Measurements from ENCODE around the gene CEP85L. TPM values are rescaled to one million over a fixed set of nuclear protein-coding genes. Genes with fewer than 3 reads are reported as not detected.

The CEP85L gene
- polyA plus RNA-seq, 1 donor, result 8.9 TPM

DNA sequence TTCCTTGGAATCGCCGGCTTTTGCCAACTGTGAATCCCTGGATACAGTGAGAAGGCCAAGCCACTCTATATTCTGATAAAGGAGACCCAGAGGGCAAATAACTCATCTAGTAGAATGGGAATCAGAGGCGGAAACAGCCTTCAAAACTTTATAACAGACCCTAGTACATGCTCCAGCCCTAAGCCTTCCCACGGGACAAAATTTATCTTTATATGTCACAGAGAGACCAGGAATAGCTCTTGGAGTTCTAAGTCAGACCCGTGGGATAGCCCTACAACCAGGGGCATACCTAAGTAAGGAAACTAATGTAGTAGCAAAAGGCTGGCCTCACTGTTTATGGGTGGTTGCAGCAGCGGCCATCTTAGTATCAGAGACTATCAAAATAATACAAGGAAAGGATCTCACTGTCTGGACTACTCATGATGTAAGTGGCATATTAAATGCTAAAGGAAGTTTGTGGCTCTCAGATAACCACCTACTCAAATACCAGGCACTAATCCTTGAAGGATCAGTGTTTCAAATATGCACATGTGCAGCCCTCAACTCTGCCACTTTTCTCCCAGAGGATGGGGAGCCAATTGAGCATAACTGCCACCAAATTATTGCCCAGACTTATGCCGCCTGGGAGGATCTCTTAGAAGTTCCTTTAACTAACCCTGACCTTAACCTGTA, 29.5 kb downstream of the CEP85L start:
- no peak for DNase-seq

DNA sequence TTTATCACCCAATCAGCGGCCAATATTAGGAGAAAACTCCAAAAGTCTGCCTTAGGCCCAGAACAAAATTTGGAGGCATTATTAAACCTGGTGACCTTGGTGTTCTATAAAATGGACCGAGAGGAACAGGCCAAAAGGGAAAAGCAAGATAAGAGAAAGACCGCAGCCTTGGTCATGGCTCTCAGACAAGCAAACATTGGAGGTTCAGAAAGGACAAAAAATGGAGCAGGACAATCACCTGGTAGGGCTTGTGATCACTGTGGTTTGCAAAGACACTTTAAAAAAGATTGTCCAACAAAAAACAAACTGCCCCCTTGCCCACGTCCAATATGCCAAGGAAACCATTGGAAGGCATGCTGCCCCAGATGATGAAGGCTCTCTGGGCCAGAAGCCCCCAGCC, 31.2 kb downstream of the CEP85L start:
- DNase-seq, result no peak

DNA sequence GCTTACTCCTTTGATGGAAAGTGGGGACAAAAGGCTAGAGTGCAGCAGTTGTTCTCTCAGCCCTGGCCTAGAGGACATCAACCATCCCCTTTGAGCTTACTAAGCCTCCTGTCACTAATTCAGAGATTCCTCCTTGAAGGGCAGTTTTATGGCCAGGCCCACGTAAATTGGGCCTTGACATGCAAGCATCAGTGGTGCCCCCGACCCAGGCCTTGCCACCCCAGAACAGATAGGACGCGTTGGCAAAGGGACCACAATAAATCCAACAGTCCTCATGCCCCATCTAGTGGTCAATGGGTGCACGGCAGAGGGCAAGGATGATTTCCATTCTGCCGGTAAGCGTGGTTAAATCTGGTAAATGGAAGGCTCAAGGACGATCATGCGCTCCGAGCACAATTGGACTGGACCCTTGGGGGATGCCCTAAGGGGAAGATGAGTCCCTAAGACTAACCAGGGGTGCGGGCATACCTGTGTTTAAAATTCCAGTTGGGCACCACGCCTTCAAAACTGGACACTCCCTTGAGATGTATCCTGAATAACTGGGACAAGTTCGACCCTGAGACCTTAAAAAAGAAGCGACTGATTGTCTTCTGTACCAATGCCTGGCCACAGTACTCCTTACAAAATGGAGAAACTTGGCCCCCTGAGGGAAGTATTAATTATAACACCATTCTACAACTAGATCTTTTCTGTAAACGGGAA, 32.6 kb downstream of the CEP85L start:
- peak; percentile 20 for DNase-seq

DNA sequence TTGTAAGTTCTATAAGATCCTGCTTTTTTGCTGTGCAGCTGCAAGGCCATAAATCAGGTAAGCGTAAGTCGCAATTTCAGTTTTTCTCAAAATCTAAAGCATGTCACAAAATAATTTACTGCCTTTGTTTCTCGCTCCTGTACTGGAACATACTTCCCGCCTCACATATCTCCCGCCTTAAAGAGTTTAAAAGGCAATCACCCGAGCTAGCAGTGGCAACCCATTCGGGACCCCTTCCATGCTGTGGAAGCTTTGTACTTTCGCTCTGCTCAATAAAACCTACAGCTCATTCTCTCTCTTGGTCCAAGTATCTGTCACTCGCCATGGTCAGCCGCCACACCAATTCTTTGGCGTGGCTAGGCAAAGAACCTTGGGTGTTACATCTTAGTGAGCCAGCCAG, 34.0 kb downstream of the CEP85L start:
- DNase-seq, result peak; percentile 65

DNA sequence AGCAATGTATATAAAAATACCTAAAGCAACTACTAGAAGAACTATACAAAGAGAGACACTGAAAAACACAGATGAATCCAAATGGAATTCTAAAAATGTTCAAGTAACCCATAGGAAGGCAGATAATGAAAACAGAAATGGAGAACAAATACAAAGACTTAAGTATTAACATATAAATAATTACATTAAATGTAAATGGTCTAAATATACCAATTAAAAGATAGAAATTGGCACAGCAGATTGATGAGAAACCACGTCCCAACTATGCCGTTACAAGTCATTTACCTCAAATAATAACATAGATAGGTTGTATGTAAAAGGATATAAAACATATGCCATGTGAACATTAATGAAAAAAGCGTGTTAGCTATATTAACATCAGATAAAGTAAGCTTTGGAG, 40.1 kb downstream of the CEP85L start:
- no peak for DNase-seq

DNA sequence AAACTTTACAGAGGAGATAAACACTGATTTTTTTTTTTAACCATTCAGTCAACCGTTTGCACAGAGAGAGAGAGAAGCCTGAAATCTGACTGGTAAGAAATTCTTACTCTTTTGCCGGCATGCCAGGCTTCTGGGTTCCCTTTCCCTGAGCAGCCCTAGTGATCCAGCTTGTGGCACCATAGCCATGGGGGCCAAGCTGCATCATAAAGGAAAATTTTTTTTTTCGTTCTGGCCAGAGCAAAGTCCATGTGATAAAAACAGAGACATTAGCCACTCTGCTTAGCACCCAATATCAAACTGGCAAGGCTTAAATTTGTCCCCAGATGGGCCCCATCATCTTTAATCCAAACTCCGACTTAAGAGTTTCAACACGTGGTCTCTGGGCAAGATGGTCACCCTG, 44.5 kb downstream of the CEP85L start:
- no peak for DNase-seq

DNA sequence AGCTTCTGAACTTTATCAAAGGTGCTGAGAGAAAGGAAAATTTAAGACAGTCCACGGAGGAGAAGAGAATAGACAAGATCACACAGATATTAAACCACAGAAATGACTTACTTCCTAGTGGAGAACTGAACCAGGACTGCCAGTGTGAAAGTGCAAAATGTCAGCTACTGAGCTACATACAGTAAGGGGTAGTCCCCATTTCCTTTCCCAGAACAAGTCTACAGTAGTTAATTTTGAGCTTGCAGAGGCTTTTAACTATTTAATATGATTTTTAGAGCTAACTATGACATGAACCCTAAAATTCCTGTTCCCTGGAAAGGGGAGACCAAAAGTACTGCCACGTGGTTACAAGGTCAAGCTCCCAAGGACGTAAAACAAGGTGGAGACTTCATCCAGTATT, 45.1 kb downstream of the CEP85L start:
- no peak for DNase-seq

DNA sequence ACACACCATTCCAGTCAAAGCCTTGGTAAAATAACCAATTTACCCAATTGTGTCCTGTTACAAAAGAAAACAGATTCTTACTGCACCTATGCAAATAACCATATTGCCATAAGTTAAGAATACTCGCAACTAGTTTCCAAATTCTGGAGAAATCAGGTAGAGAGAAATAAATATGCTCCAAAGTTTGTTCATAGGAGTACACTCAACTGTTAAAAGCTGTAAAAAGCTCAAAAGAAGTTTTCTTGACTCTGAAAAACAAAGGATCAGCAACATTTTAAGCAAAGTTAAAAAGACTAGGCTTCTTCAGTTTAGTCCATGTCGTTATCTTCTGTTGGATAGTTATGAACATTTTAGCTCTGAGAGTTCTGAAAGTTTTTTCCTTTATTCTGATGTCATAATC, 48.0 kb downstream of the CEP85L start:
- DNase-seq, result no peak

DNA sequence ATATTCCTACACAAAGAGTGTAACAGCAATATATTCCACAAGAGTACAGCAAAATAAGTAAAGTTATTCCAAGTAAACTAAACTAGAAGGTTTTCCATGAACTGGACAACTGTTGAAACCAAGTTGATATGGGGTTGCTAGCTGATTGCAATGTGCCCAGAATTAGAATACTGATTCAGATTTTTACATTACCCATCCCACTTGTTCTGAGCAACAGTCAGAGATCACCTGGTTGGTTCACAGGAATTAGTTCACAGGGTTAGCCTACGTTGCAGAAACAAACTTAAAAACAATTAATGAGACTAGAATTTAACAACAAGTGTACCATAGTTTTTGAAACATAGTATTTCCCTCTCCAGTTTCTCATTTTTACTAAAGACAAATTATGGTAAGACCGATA, 49.1 kb downstream of the CEP85L start:
- no peak for DNase-seq

DNA sequence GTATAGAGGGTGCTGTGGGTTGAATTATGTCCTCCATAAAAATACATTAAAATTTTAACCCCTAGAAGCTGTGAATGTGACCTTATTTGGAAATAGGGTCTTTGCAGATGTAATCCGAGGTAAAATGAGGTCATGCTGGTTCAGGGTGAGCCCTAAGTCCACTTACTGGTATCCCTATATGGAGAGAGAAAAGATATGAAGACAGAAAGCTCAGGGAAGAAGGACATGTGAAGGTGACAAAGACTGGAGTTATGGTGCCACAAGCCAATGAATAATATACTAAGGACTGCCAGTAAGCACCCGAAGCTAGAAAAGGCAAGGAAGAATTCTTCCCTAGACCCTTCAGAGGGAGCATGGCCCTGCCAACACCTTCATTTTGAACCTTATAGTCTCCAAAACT, 53.1 kb downstream of the CEP85L start:
- no peak for DNase-seq

DNA sequence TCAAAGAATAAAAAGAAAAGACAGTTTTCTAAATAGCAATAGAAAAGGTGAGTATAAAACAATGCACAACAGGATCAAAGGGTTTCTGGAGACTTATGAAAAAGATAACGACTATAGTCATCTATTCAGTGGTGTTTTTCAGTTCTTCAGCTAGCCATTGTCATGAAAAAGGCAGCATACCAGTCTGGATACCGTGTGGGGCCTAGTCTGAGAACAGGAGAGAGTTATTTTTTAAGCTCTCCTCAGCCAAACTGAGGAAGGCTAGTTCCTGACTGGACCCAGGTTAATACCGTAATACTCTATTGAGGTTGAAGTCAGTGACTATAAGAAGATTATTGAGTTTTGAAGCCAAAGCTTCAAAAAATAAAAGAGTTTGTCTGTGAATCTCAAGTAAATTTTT, 53.8 kb downstream of the CEP85L start:
- no peak for DNase-seq

DNA sequence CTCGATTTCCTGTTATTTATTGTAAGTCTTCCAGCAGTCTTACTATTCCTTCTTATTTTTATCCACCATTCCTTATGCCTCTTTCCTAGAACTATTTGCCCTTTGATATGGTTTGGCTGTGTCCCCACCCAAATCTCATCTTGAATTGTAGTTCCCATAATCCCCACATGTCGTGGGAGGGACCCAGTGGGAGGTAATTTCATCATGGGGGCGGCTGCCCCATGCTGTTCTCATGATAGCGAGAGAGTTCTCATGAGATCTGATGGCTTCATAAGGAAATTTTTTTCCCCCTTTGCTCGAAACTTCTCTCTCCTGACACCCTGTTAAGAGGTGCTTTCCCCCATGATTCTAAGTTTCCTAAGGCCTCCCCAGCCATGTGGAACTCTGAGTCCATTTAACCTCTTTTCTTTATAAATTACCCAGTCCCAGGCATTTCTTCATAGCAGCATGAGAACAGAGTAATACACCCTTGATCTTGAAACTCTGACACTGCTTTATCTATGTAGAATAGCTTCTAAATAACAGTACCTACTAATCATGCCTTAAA, 54.5 kb downstream of the CEP85L start:
- DNase-seq, result no peak

DNA sequence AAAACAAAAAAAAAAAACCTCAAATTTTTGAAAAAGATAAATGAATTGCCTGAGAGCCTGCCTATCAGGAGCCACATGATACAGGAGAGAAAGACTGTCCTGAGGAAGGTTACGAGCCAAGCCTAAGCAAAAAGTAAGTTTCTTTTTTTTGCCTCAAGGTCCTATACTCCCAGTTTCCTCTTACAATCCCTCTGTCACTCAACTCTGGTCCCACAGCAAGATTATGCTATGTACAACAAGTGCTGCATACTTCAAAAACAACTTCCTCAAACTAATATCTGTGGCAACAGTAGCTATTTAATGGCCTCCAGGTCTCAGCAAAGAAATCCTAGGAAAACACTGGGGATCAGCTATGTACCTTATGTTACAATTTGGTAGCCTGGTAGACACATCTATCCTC, 56.5 kb downstream of the CEP85L start:
- DNase-seq, result no peak

DNA sequence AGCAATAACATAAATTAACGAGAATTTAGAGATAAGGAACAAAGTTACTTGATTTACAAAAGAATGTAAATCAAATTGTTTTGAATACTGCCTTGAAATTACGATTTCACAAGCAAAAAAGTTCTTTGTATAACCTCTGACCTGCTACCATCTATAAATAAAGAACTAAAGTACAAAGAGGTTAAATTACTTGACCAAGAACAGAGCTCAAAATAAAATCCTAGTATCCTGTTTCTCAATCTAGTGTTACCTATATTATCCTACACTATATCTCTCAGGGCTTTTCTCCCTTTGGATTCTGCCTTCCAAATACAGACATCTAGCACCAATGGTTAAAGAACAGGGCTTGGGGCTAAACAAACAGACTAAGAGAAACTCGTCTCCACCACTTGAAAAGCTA, 59.5 kb downstream of the CEP85L start:
- DNase-seq, result no peak

DNA sequence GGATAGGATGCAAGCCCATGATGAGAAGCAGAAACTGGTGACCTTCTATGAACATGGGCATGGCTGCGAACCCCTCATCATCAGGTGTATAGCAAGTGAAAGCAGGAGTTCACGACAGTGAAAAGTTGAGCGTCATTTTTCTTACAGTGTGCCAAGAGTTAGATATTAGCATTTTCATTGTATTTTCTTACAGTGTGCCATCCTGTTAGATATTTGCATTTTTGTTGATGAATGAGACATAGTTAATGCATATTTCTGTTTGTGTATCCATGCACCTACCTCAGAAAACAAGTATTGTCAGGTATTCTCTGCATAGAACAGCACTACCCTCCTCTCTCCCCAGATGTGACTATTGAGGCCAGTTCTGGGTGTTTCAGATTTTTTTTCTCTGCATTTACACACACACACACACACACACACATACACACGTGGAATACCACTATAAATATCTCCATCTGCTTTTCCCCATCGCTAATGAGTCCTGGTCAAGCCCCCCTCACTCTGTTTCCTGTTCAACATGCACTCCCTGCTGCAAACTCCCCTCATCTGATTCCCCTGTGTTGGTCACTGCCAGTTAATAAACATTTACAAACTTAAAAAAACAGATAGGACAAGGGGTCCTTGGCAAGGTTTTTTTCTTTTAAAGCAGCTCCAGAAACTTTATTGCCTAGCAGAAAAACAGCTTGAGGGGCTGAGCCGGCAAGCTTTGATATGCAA, 61.6 kb downstream of the CEP85L start:
- DNase-seq, result no peak

DNA sequence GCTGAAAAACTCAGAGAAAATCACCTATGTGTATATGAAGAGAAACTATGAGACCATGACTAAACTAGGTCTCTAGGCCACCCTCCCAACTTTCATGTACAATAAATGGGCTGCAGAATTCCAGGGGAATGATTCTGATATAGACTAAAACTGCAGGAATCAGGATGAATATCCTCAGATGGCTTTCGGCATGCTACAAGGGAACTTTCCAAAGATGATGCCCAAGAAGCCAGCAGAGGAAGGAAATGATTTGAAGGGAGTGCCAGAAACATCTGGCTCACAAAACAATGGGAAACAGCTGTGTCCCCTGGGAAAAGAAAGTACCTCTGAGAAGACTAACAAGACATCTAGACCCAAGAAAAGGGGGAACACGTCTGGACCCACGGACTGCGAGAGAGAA, 62.2 kb downstream of the CEP85L start:
- DNase-seq, result no peak

DNA sequence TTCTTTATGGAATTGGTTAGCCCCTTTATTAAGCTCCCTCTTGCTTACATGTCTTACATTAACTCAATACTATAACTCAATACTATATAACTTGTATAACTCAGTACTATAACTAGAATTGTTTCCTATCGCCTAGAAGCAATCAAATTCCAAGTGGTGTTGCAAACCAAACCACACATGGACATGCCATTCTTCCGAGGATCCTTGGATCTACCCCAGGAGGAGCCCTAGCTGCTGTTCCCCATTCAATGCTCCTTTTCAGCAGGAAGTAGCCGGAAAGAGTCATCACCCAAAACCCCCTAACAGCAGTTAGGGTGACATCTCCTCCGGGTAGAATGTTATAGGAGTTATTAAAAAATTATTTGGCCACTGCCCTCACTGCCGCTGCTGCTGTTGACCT, 62.8 kb downstream of the CEP85L start:
- DNase-seq, result no peak

DNA sequence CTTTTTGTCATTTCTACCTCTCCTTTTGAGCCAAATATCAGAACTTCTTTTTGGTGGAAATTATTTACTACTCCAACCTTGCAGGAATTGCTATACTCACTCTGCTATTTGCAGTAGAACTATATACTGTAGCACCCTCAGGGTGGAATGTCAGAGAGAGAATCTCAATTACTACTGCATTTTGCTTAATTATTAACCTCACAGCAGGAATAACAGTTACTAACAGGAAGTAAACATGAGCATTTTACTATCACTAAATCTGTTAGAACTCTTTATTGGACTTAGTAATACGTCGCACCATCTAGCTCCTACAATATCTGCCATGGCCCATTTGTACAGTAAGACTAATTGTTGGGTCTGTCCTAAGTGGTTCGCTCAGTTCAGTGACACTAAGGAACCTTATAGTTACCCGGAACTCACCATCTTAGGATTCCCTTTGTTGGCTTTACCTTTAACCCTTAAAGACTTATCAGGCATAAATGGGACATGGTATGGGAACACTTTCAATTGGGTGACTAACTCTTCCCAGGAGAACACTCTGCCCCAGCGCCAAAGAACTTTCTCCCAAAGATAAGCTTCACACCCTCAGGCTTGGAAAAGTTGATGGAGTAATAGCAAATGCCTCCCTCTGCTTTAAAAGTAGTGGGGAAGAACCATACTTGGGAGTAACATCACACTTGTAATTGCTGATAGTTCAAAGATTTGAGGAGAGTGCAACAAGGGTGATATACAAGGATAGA, 64.5 kb downstream of the CEP85L start:
- DNase-seq, result no peak

DNA sequence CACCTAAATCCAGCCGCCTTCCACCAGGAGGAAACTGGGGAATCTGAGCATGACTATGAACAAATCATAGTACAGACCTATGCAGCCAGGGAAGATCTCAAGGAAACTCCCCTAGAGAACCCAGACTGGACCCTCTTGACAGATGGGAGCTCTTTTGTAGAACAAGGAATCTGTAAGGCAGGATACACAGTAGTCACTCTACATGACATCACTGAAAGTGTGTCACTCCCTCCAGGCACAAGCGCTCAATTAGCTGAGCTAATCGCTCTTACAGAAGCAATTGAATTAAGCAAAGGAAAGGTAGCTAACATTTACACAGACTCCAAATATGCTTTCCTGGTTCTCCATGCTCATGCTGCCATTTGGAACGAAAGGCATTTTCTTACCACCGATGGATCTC, 66.5 kb downstream of the CEP85L start:
- DNase-seq, result no peak

DNA sequence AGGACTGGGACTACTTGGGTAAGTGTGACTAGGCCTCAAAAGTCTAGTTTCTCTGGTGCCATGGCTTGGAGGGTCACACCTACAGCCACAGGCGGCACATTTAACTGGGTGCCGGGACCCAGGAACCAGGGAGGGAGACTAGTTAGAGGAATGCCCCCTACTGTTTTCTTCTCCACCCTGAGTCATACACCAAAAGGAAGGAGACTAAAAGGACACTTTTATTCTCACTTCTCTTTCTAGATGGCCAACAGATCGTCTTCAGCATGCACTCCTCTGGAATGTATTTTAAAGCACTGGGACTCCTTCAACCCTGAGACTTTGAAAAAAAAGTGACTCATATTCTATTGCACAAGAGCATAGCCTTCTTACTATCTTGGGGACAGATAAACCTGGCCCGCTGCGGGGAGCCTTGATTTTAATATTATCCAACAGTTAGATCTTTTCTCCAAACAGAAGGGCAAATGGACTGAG, 69.9 kb downstream of the CEP85L start:
- DNase-seq, result no peak

DNA sequence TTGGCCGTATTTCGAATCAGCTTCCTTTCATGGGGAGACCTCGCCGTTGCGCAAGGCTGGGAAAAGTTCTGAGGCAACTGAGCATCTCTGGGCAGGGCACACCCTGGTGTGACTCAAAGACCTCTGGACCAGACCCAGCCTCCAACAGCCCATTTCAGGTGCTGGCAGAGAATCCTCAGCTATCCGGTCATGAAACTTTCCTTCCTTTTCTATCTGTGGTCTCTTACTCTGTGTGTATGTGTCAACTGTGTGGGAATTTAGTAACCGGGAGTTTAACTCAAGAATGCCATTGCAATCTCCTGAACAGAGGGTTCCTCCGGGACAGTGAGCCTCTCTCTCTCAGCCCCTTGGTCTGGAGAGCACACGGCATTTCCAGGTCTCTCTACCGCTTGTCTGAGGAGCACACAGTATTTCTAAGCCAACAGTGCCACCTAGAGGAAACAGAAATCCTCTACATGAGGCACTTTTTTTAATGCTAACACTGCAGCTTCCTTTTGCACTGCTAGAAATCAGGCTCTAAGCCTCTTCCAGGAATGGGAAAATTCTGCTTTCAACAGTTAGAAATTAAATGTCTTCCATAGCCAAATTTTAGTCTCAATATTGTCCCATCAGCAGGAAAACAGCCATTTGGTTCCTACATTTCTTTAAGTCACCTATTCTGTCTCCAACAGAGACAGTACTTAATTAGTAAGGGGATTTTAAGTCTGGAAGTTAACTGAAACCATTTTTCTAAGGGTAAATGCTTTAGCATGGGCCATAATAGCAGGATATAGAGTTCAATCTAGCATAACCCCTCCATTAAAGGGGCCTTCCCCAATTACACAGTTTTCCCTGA, 70.6 kb downstream of the CEP85L start:
- DNase-seq, result peak; percentile 64

All from left kidney (tissue), 2 donors.